Activated B cell treated with CpG ODN at 0.5 μM for 24 hours (primary cell): ENCODE results near the gene ZNF688. TPM values are rescaled to one million over a fixed set of nuclear protein-coding genes. Genes with fewer than 3 reads are reported as not detected.

Experiments used
- ATAC-seq: fragments of 200-7000 bp; cut with Tn5 transposase; one replicate; pipeline ENCODE4 v1.10.0; 2021; ENCODE audit warnings: low read depth, mild to moderate bottlenecking, moderate library complexity
- CTCF ChIA-PET: fragments of 350-600 bp; sonication (Branson Sonifier 250); formaldehyde crosslinking; loops from one replicate; lab custom pipeline; 2021; ENCODE audit warnings: antibody characterized with exemption; lab: Charles Lee
- POLR2A ChIA-PET: fragments of 350-600 bp; sonication (Branson Sonifier 250); formaldehyde crosslinking; loops from one replicate; lab custom pipeline; 2021; ENCODE audit warnings: antibody characterized with exemption; lab: Charles Lee
- DNase-seq: peaks from one replicate; pipeline ENCODE4 v3.0.0; 2022
- H3K27ac Mint-ChIP-seq: one replicate; pipeline ENCODE4 v1.8.0; 2020; ENCODE audit warnings: mixed read lengths
- H3K27me3 Mint-ChIP-seq: one replicate; pipeline ENCODE4 v1.8.0; 2021; ENCODE audit warnings: mixed read lengths
- H3K36me3 Mint-ChIP-seq: one replicate; pipeline ENCODE4 v1.8.0; 2021; ENCODE audit warnings: low read depth, mixed read lengths
- H3K4me1 Mint-ChIP-seq: one replicate; pipeline ENCODE4 v1.8.0; 2021; ENCODE audit warnings: mixed read lengths
- H3K4me3 Mint-ChIP-seq: one replicate; pipeline ENCODE4 v1.8.0; 2020; ENCODE audit warnings: mild to moderate bottlenecking, mixed read lengths
- H3K9me3 Mint-ChIP-seq: one replicate; pipeline ENCODE4 v1.8.0; 2020; ENCODE audit warnings: mixed read lengths
- CTCF ChIP-seq: fragments of 200-600 bp; IDR thresholded peaks from one replicate; pipeline ENCODE4 v1.8.0; 2022; ENCODE audit warnings: antibody characterized with exemption, mild to moderate bottlenecking
- intact Hi-C: fragments of 100-400 bp; cut with micrococcal nuclease; formaldehyde crosslinking; loops from one replicate; pipeline ENCODE4 v1.15.1; 2024
- total RNA-seq: library from RNA; stranded (reverse); gene quantifications from 2 replicates; pipeline ENCODE4 v1.2.3, GENCODE V29; 2022

ZNF688 gene
- total RNA-seq, 1 donor from 2014 or later, result 14.7 TPM

- TF ChIP-seq CTCF, result no peak
- Mint-ChIP-seq H3K4me3 (no peak overlapping the region), H3K36me3 (peaks cover 31% of the 10 kb centered on the region), H3K27ac (peak overlapping the region; percentile 11), H3K9me3 (no peaks in the 10 kb centered on the region), H3K4me1 (peaks cover 16% of the 10 kb centered on the region), H3K27me3 (no peaks in the 10 kb centered on the region)
- no peak for DNase-seq
- POLR2A ChIA-PET, result no interaction called here
- CTCF ChIA-PET, result interaction anchor here (1.4 kb wide), 1 partner anchor 10 kb away, joined by 3 read pairs; no protein-coding TSS in a partner anchor
- ATAC-seq, result no peak
- intact Hi-C loops, result loop anchor here (10.0 kb wide), 1 partner anchor 373 kb away; the partner anchor contains the start of gene FBXL19
Observed at GRCh38 chr16:30551781-30552180, 19.7 kb downstream of the ZNF688 start.

GRCh38 chr16:30548416-30549253, 22.9 kb downstream of the ZNF688 start:
- no peak overlapping the region for H3K4me3 Mint-ChIP-seq
- ChIA-PET POLR2A (interaction anchor here (0.7 to 1.9 kb wide), 3 partner anchors 14 to 142 kb away, joined by 3 to 7 read pairs (median 3); partner anchors contain the start of gene ZNF747), CTCF (no interaction called here)
- H3K27ac Mint-ChIP-seq, result no peak overlapping the region
- DNase-seq, result no peak
- intact Hi-C loops, result no loop called here
- H3K36me3 Mint-ChIP-seq, result peaks cover 8% of the 10 kb centered on the region
- H3K4me1 Mint-ChIP-seq, result peaks cover 8% of the 10 kb centered on the region
- no peak for ATAC-seq
- no peak for TF ChIP-seq CTCF
- no peaks in the 10 kb centered on the region for H3K9me3 Mint-ChIP-seq
- H3K27me3 Mint-ChIP-seq, result no peaks in the 10 kb centered on the region

- Mint-ChIP-seq H3K4me3 (no peak overlapping the region), H3K27ac (no peak overlapping the region), H3K36me3 (no peaks in the 10 kb centered on the region), H3K9me3 (no peaks in the 10 kb centered on the region), H3K4me1 (no peaks in the 10 kb centered on the region), H3K27me3 (no peaks in the 10 kb centered on the region)
- intact Hi-C loops, result no loop called here
- ChIA-PET POLR2A (no interaction called here), CTCF (no interaction called here)
- DNase-seq, result no peak
- no peak for TF ChIP-seq CTCF
- ATAC-seq, result no peak
Observed at GRCh38 chr16:30546115-30546514, 25.4 kb downstream of the ZNF688 start.

GRCh38 chr16:30543067-30543466, 28.4 kb downstream of the ZNF688 start:
- POLR2A ChIA-PET, result interaction anchor here (1.2 kb wide), 1 partner anchor 14 kb away, joined by 4 read pairs; the partner anchor contains the start of gene ZNF764
- no peak for TF ChIP-seq CTCF
- Mint-ChIP-seq H3K27me3 (no peaks in the 10 kb centered on the region), H3K27ac (no peak overlapping the region), H3K4me1 (peaks cover 6% of the 10 kb centered on the region), H3K9me3 (no peaks in the 10 kb centered on the region), H3K4me3 (no peak overlapping the region), H3K36me3 (no peaks in the 10 kb centered on the region)
- CTCF ChIA-PET, result no interaction called here
- intact Hi-C loops, result no loop called here
- ATAC-seq (no peak), DNase-seq (no peak)
